Body of pancreas (tissue), 4 donors: ENCODE data around the gene PDE4D.

Experiments
- CTCF ChIP-seq, 7 experiments: fragments of 450-650 bp in 4 of 7; fragments of 200-600 bp in 3 of 7; sonication (generic) in 3 of 7; IDR thresholded peaks; one replicate each; pipeline ENCODE4 v1.5.1; 2016 to 2019; ENCODE audit warnings: antibody characterized with exemption in 7 of 7
- POLR2A ChIP-seq, 3 donors: fragments of 450-650 bp; IDR thresholded peaks; one replicate each; pipeline ENCODE4 v1.6.1; 2016; ENCODE audit warnings: antibody characterized with exemption in 3 of 3, mild to moderate bottlenecking in 2 of 3

GRCh38 chr5:59299006-59299405, 594.5 kb downstream of the PDE4D start:
- TF ChIP-seq POLR2A (IDR thresholded peaks at IDR 0.05) (no peak), CTCF (IDR thresholded peaks at IDR 0.05) (no peak)
